Ishikawa (cell line): ENCODE measurements around the gene AP4E1.

Source experiments
- FOXM1 ChIP-seq: IDR thresholded peaks from 2 replicates; pipeline ENCODE4 v1.6.1; 2012; ENCODE audit warnings: low read depth, borderline replicate concordance
- MAX ChIP-seq: IDR thresholded peaks from 2 replicates; pipeline ENCODE4 v1.6.1; 2012
- TAF1 ChIP-seq: IDR thresholded peaks from 2 replicates; pipeline ENCODE4 v1.6.1; 2012; ENCODE audit warnings: low read depth, mild to moderate bottlenecking
- USF1 ChIP-seq: IDR thresholded peaks from 2 replicates; pipeline ENCODE4 v1.6.1; 2012

GRCh38 chr15:51038974-51039319, 130.5 kb downstream of the AP4E1 start:
- TF ChIP-seq FOXM1, result no peak
- no peak for TF ChIP-seq USF1
- no peak for TF ChIP-seq TAF1
- TF ChIP-seq MAX, result no peak
